Mammary epithelial cell (primary cell): Measurements from ENCODE around the gene SGTA.

Experiments
- CTCF ChIP-seq, 2 donors: IDR thresholded peaks in 1 of 2; conservative IDR thresholded peaks in 1 of 2; 2 replicates each; pipeline ENCODE4 v1.5.1; 2011 to 2012; ENCODE audit warnings: inconsistent platforms in 2 of 2, low read length in 2 of 2, mild to moderate bottlenecking in 2 of 2, control low read depth in 1 of 2, low read depth in 1 of 2; ENCODE audit not compliant: insufficient read depth in 1 of 2; ENCODE audit errors: extremely low read depth in 1 of 2
- EZH2 ChIP-seq: IDR thresholded peaks from 2 replicates; pipeline ENCODE4 v1.6.1; 2012; ENCODE audit warnings: low read length, inconsistent platforms, borderline replicate concordance

GRCh38 chr19:2711875-2712205 lies 71.2 kb downstream of the SGTA start:
- TF ChIP-seq CTCF (conservative IDR thresholded peaks at IDR 0.05 in 1 of 2, IDR thresholded peaks at IDR 0.05 in 1 of 2; ENCODE audit: extremely low read depth in 1 of 2, insufficient read depth in 1 of 2, low read depth in 1 of 2, low read length in 2 of 2): no peak
- TF ChIP-seq EZH2: no peak
